GM12892 (cell line): ENCODE measurements around the gene PATL2. TPM values are rescaled to one million over a fixed set of nuclear protein-coding genes. Genes with fewer than 3 reads are reported as not detected.
"Not testable (repeated sequence)": the region's sequence is repeated elsewhere in the genome, so short reads cannot be mapped to it uniquely, and the experiment has no call there.

ENCODE experiments used
- DNase-seq: peaks from one replicate; pipeline ENCODE4 v3.0.0; 2011; ENCODE audit not compliant: insufficient read length
- FAIRE-seq: peaks from 2 replicates; lab custom pipeline; 2011; peaks lifted over from hg19 to GRCh38; lab: Jason Lieb, UNC
- POLR2A ChIP-seq: IDR thresholded peaks from 2 replicates; pipeline ENCODE4 v1.6.1; 2011; ENCODE audit warnings: low read depth, low read length, control low read depth
- POLR2AphosphoS5 ChIP-seq: IDR thresholded peaks from 2 replicates; pipeline ENCODE4 v1.6.1; 2011; ENCODE audit warnings: low read depth, low read length, control low read depth
- TAF1 ChIP-seq: IDR thresholded peaks from 2 replicates; pipeline ENCODE4 v1.6.1; 2011; ENCODE audit warnings: low read depth, mild to moderate bottlenecking, control low read depth, low read length, borderline replicate concordance
- polyA plus RNA-seq: library from polyadenylated mRNA; unstranded; fragments of >200 nt; gene quantifications from one replicate; pipeline ENCODE4 v1.2.1, GENCODE V29; 2012; ENCODE audit warnings: missing spikeins, inconsistent platforms; ENCODE audit not compliant: missing spikeins

The PATL2 gene
- 12.6 TPM for polyA plus RNA-seq

GRCh38 chr15:44711096-44711742, at the start of gene PATL2, which contains the start of gene B2M:
TSS of gene PATL2 (minus strand) at chr15:44711323. CDS start at chr15:44676490, 34,833 bp downstream.
TSS of gene B2M (plus strand) at chr15:44711517. CDS start at chr15:44711547, 30 bp downstream.
- peak; percentile 100 for TF ChIP-seq POLR2A
- TF ChIP-seq POLR2AphosphoS5, result peak; percentile 100
- peak; percentile 97 for TF ChIP-seq TAF1
- FAIRE-seq (peak; percentile 92), DNase-seq (peak; percentile 66)

- FAIRE-seq (no peak), DNase-seq (no peak)
- no peak for TF ChIP-seq POLR2A
- TF ChIP-seq POLR2AphosphoS5, result no peak
- no peak for TF ChIP-seq TAF1
These were observed 42.2 kb upstream of the PATL2 start for GRCh38 chr15:44753345-44753744.

GRCh38 chr15:44743454-44743853, 32.3 kb upstream of the PATL2 start:
- FAIRE-seq, DNase-seq: not testable (repeated sequence)

GRCh38 chr15:44739222-44739847, 28.2 kb upstream of the PATL2 start:
- not testable (repeated sequence) for FAIRE-seq, DNase-seq

- no peak for DNase-seq
- no peak for FAIRE-seq
These were observed 27.3 kb upstream of the PATL2 start for GRCh38 chr15:44738340-44738984.

GRCh38 chr15:44736181-44736765, 25.1 kb upstream of the PATL2 start, which contains the start of gene TRIM69:
TSS of gene TRIM69 (plus strand) at chr15:44736528. CDS start at chr15:44736705, 177 bp downstream.
- peak; percentile 88 for FAIRE-seq
- TF ChIP-seq POLR2AphosphoS5, result no peak
- 0 out of 2 replicates have a peak, but pooled peaks have one; percentile 22 for TF ChIP-seq POLR2A
- no peak for TF ChIP-seq TAF1
- no peak for DNase-seq

More at GRCh38 chr15:44738340-44738984, 27.3 kb upstream of the PATL2 start:
- TF ChIP-seq TAF1, result no peak
- no peak for TF ChIP-seq POLR2AphosphoS5
- TF ChIP-seq POLR2A, result no peak

GRCh38 chr15:44735482-44736180, 24.5 kb upstream of the PATL2 start:
- no peak for DNase-seq
- FAIRE-seq, result peak; percentile 75
- TF ChIP-seq POLR2A, result no peak
- TF ChIP-seq POLR2AphosphoS5, result no peak; the same call in 1 of the 2 replicates
- no peak for TF ChIP-seq TAF1

- no peak for DNase-seq
- FAIRE-seq, result no peak
These were observed 23.8 kb upstream of the PATL2 start for GRCh38 chr15:44734839-44735481.

GRCh38 chr15:44729408-44730127, 18.4 kb upstream of the PATL2 start:
- TF ChIP-seq POLR2AphosphoS5, result peak; percentile 80; the same call in 1 of the 2 replicates
- TF ChIP-seq TAF1, result no peak
- TF ChIP-seq POLR2A, result peak; percentile 69; the same call in 1 of the 2 replicates
- DNase-seq, result no peak
- FAIRE-seq, result peak; percentile 79

More at GRCh38 chr15:44734839-44735481, 23.8 kb upstream of the PATL2 start:
- TF ChIP-seq POLR2A (no peak), TAF1 (no peak), POLR2AphosphoS5 (no peak)
